B cell (primary cell): Measurements from ENCODE around the gene VIL1. TPM values are rescaled to one million over a fixed set of nuclear protein-coding genes. Genes with fewer than 3 reads are reported as not detected.

Source experiments
- ATAC-seq: fragments of 200-7000 bp; cut with Tn5 transposase; one replicate; pipeline ENCODE4 v1.10.0; 2021; ENCODE audit warnings: low read depth, mild to moderate bottlenecking, moderate number of reproducible peaks, moderate library complexity
- CTCF ChIA-PET: fragments of 350-600 bp; sonication (Branson Sonifier 250); formaldehyde crosslinking; loops from one replicate; lab custom pipeline; 2021; ENCODE audit warnings: antibody characterized with exemption, inconsistent platforms; lab: Charles Lee
- POLR2A ChIA-PET: fragments of 350-600 bp; sonication (Branson Sonifier 250); formaldehyde crosslinking; loops from one replicate; lab custom pipeline; 2021; ENCODE audit warnings: antibody characterized with exemption; lab: Charles Lee
- DNase-seq: peaks from one replicate; pipeline ENCODE4 v3.0.0; 2013
- H2AFZ ChIP-seq: 2 replicates; pipeline ENCODE4 v1.6.1; 2012; ENCODE audit warnings: mild to moderate bottlenecking, low read depth, low read length; ENCODE audit not compliant: insufficient read depth, poor library complexity, severe bottlenecking
- H3K27ac ChIP-seq, 2 donors: 1 replicate in 1 of 2; 2 replicates in 1 of 2; pipeline ENCODE4 v1.5.1; 2012 to 2013; ENCODE audit warnings: low read length in 2 of 2, mild to moderate bottlenecking in 2 of 2, moderate library complexity in 1 of 2
- H3K27me3 ChIP-seq, 4 experiments: fragments of 200-600 bp in 1 of 4; sonication (generic) in 1 of 4; replicated peaks in 1 of 4; 1 replicate in 2 of 4; 2 replicates in 2 of 4; pipeline versions ENCODE4 v1.6.1 to v1.7.0; 2013 to 2016; ENCODE audit warnings: low read length in 3 of 4, mild to moderate bottlenecking in 2 of 4, mixed read lengths in 1 of 4, moderate library complexity in 1 of 4; ENCODE audit not compliant: insufficient read depth in 4 of 4, control insufficient read depth in 3 of 4; ENCODE audit errors: control extremely low read depth in 1 of 4
- H3K36me3 ChIP-seq, 2 experiments: replicated peaks in 1 of 2; 1 replicate in 1 of 2; 2 replicates in 1 of 2; pipeline versions ENCODE4 v1.6.1 to v1.7.1; 2013; ENCODE audit warnings: low read length in 1 of 2; ENCODE audit not compliant: insufficient read depth in 2 of 2, control insufficient read depth in 1 of 2; ENCODE audit errors: control extremely low read depth in 1 of 2, extremely low read depth in 1 of 2
- H3K4me1 ChIP-seq, 2 donors: fragments of 200-600 bp in 1 of 2; sonication (generic) in 1 of 2; 1 replicate in 1 of 2; 2 replicates in 1 of 2; pipeline versions ENCODE4 v1.5.1 to v1.6.1; 2013 to 2017; ENCODE audit warnings: low read length in 2 of 2; ENCODE audit not compliant: control insufficient read depth in 2 of 2, insufficient read depth in 2 of 2
- H3K4me2 ChIP-seq: replicated peaks from 2 replicates; pipeline ENCODE3; 2012; ENCODE audit warnings: mild to moderate bottlenecking, low read depth, low read length; ENCODE audit not compliant: poor library complexity, severe bottlenecking
- H3K4me3 ChIP-seq, 5 experiments: fragments of 200-600 bp in 1 of 5; sonication (generic) in 1 of 5; 1 replicate in 3 of 5; 2 replicates in 2 of 5; pipeline versions ENCODE4 v1.5.1 to v1.7.0; 2011 to 2016; ENCODE audit warnings: low read length in 4 of 5, mild to moderate bottlenecking in 4 of 5, low read depth in 2 of 5, control low read depth in 1 of 5, moderate library complexity in 1 of 5; ENCODE audit not compliant: insufficient read depth in 1 of 5; ENCODE audit errors: control extremely low read depth in 1 of 5, extremely low read depth in 1 of 5
- H3K79me2 ChIP-seq: fragments of 200-600 bp; sonication (generic); one replicate; pipeline ENCODE4 v1.6.0; 2016; ENCODE audit warnings: low read length; ENCODE audit not compliant: control insufficient read depth, insufficient read depth
- H3K9ac ChIP-seq: fragments of 200-600 bp; sonication (generic); 2 replicates; pipeline ENCODE4 v1.6.1; 2017; ENCODE audit warnings: mild to moderate bottlenecking, low read length, moderate library complexity
- H3K9me3 ChIP-seq, 3 donors: one replicate each; pipeline versions ENCODE4 v1.6.1 to v1.7.1; 2013; ENCODE audit warnings: low read length in 2 of 3; ENCODE audit not compliant: control insufficient read depth in 2 of 3, insufficient read depth in 1 of 3; ENCODE audit errors: control extremely low read depth in 1 of 3
- H4K20me1 ChIP-seq: 2 replicates; pipeline ENCODE4 v1.6.0; 2012; ENCODE audit warnings: mild to moderate bottlenecking, low read length; ENCODE audit not compliant: insufficient read depth, control insufficient read depth, poor library complexity, severe bottlenecking
- H3K27ac Mint-ChIP-seq: one replicate; pipeline ENCODE4 v1.8.0; 2021; ENCODE audit warnings: mixed read lengths
- H3K27me3 Mint-ChIP-seq: one replicate; pipeline ENCODE4 v1.8.0; 2021; ENCODE audit warnings: mixed read lengths
- H3K4me1 Mint-ChIP-seq: one replicate; pipeline ENCODE4 v1.8.0; 2021; ENCODE audit warnings: mixed read lengths
- H3K4me3 Mint-ChIP-seq: one replicate; pipeline ENCODE4 v1.8.0; 2021; ENCODE audit warnings: mixed read lengths
- H3K9me3 Mint-ChIP-seq: one replicate; pipeline ENCODE4 v1.8.0; 2022; ENCODE audit warnings: mixed read lengths; ENCODE audit not compliant: insufficient read depth
- EZH2 ChIP-seq: IDR thresholded peaks from 2 replicates; pipeline ENCODE4 v1.6.1; 2012; ENCODE audit warnings: borderline replicate concordance, low read depth, mild to moderate bottlenecking, moderate library complexity, low read length; ENCODE audit not compliant: insufficient read depth, poor library complexity, severe bottlenecking
- WGBS: methylation state at CpG from one replicate; pipeline ENCODE4 v1.1.5; 2013; ENCODE audit warnings: missing lambda C conversion rate; ENCODE audit not compliant: insufficient coverage; 5-methylcytosine and 5-hydroxymethylcytosine counted together
- intact Hi-C: fragments of 100-400 bp; cut with micrococcal nuclease; formaldehyde crosslinking; loops from one replicate; pipeline ENCODE4 v1.10.0; 2022
- polyA plus RNA-seq: library from polyadenylated mRNA; depleted of rRNA; stranded (reverse); fragments of >200 nt; gene quantifications from 2 replicates; pipeline ENCODE4 v1.2.3, GENCODE V29; 2012
- total RNA-seq, 2 donors: library from RNA; stranded (reverse); fragments of 120-200 nt in 1 of 2; gene quantifications; 1 replicate in 1 of 2; 2 replicates in 1 of 2; pipeline versions ENCODE4 v1.2.3 to v1.2.4, GENCODE V29; 2013 to 2022
- TF ChIP-seq, protein P1 (sequence below): fragments of 200-600 bp; IDR thresholded peaks from one replicate; pipeline ENCODE4 v1.8.0; 2022; ENCODE audit warnings: antibody characterized with exemption, mild to moderate bottlenecking

Gene VIL1
- total and polyA plus RNA-seq, 2 donors (not counting 1 experiment from before 2014, with no cell fraction given): not detected

DNA sequence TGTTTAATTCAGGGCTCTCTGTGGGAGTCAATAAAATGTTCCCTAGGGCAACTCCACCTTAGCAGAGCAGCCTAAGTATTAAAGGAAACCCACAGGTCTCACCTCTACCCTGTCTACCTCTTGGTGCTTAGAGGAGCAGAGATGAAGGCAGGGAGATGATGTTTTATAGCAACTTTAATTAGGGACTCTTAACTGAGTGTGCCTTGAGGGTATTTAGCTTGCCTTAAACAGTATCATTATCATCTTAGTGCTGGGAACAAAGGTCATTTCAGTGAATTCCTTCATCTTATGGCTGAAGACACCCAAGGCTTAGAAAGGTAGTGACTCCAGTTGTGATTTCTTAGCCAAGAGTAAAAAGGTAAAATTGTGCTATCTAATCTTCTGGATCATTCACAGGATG, 26.7 kb downstream of the VIL1 start:
- intact Hi-C loops: no loop called here
- no peaks in the 10 kb centered on the region for H3K4me1 Mint-ChIP-seq
- H3K4me3 Mint-ChIP-seq: no peak overlapping the region

DNA sequence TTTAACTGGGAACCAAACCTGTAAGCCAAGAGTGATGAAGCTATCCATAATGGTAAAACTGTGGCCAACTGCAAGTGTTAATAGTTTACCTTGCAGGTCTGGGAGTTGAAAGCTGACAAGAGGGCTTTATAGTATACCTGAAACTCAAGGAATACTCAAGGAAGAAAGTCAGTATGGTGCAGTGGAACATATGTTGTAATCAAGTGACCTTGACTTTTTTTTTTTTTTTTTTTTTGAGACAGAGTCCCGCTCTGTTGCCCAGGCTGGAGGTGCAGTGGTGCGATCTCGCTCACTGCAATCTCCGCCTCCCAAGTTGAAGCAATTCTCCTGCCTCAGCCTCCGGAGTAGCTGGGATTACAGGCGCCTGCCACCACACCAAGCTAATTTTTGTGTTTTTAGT, 27.6 kb downstream of the VIL1 start:
- POLR2A ChIA-PET: no interaction called here
- no peak overlapping the region for H3K4me3 Mint-ChIP-seq
- TF ChIP-seq EZH2: no peak
- TF ChIP-seq, protein P1, sequence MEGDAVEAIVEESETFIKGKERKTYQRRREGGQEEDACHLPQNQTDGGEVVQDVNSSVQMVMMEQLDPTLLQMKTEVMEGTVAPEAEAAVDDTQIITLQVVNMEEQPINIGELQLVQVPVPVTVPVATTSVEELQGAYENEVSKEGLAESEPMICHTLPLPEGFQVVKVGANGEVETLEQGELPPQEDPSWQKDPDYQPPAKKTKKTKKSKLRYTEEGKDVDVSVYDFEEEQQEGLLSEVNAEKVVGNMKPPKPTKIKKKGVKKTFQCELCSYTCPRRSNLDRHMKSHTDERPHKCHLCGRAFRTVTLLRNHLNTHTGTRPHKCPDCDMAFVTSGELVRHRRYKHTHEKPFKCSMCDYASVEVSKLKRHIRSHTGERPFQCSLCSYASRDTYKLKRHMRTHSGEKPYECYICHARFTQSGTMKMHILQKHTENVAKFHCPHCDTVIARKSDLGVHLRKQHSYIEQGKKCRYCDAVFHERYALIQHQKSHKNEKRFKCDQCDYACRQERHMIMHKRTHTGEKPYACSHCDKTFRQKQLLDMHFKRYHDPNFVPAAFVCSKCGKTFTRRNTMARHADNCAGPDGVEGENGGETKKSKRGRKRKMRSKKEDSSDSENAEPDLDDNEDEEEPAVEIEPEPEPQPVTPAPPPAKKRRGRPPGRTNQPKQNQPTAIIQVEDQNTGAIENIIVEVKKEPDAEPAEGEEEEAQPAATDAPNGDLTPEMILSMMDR: no peak
- Histone ChIP-seq H3K4me1 (no peaks in the 10 kb centered on the region), H4K20me1 (no peaks in the 10 kb centered on the region), H3K9ac (no peak overlapping the region), H3K27ac (no peak overlapping the region), H3K79me2 (no peaks in the 10 kb centered on the region), H3K9me3 (no peaks in the 10 kb centered on the region), H3K27me3 (no peaks in the 10 kb centered on the region), H3K36me3 (peaks cover 9 to 11% of the 10 kb centered on the region in 2 experiments), H2AFZ (no peak overlapping the region), H3K4me3 (no peak overlapping the region), H3K4me2 (no peak overlapping the region)
- no peaks in the 10 kb centered on the region for H3K27me3 Mint-ChIP-seq
- CTCF ChIA-PET: no interaction called here
- DNase-seq (no peak), ATAC-seq (no peak)
- intact Hi-C loops: no loop called here
- H3K4me1 Mint-ChIP-seq: no peaks in the 10 kb centered on the region
- H3K9me3 Mint-ChIP-seq: no peaks in the 10 kb centered on the region
- H3K27ac Mint-ChIP-seq: no peak overlapping the region
- WGBS: 100% methylated on average over 5 of the region's 6 CpGs

More for the DNA sequence above, 26.7 kb downstream of the VIL1 start:
- POLR2A ChIA-PET: no interaction called here
- Histone ChIP-seq H4K20me1 (no peaks in the 10 kb centered on the region), H3K79me2 (no peaks in the 10 kb centered on the region), H2AFZ (no peak overlapping the region), H3K4me3 (no peak overlapping the region), H3K27ac (no peak overlapping the region), H3K27me3 (no peaks in the 10 kb centered on the region), H3K9me3 (no peaks in the 10 kb centered on the region), H3K4me1 (no peaks in the 10 kb centered on the region), H3K4me2 (no peak overlapping the region), H3K36me3 (peaks cover 9 to 11% of the 10 kb centered on the region in 2 experiments), H3K9ac (no peak overlapping the region)
- TF ChIP-seq, protein P1: no peak
- TF ChIP-seq EZH2: no peak
- Mint-ChIP-seq H3K27ac (no peak overlapping the region), H3K27me3 (no peaks in the 10 kb centered on the region), H3K9me3 (no peaks in the 10 kb centered on the region)
- DNase-seq (no peak), ATAC-seq (no peak)
- CTCF ChIA-PET: no interaction called here
